ENCODE measurements around the gene UST.

GRCh38 chr6:148709577-148709976, 37.3 kb upstream of the UST start:
- TF ChIP-seq, protein P1, sequence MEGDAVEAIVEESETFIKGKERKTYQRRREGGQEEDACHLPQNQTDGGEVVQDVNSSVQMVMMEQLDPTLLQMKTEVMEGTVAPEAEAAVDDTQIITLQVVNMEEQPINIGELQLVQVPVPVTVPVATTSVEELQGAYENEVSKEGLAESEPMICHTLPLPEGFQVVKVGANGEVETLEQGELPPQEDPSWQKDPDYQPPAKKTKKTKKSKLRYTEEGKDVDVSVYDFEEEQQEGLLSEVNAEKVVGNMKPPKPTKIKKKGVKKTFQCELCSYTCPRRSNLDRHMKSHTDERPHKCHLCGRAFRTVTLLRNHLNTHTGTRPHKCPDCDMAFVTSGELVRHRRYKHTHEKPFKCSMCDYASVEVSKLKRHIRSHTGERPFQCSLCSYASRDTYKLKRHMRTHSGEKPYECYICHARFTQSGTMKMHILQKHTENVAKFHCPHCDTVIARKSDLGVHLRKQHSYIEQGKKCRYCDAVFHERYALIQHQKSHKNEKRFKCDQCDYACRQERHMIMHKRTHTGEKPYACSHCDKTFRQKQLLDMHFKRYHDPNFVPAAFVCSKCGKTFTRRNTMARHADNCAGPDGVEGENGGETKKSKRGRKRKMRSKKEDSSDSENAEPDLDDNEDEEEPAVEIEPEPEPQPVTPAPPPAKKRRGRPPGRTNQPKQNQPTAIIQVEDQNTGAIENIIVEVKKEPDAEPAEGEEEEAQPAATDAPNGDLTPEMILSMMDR (IDR thresholded peaks at IDR 0.05 in 4 of 5, conservative IDR thresholded peaks at IDR 0.05 in 1 of 5), result no peak
- TF ChIP-seq POLR2A (IDR thresholded peaks at IDR 0.05), result no peak

Data from gastrocnemius medialis (tissue), 4 donors.